ENCODE data around the gene HDAC4. TPM values are rescaled to one million over a fixed set of nuclear protein-coding genes. Genes with fewer than 3 reads are reported as not detected.

The HDAC4 gene
- total RNA-seq, 1 donor from 2014 or later: 34.4 TPM

DNA sequence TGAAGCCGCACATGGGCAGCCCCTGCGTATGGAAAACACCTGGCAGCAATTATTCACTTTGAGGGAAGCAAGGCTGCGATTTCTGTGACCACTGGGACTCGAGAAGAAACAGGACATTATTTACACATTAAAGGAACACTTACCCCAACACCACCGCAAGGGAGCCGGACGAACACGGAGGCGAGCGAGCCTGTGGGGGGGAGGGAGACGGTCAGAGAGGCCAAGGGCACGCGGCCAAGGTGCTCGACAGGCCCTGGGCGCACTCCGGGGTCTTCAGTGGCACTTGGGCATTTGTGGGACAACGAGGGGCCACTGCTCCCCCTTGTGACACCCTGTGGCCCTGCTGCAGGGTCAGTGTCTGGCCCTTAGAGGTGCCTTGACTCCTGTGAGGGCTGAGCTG lies 306.0 kb downstream of the HDAC4 start:
- DNase-seq (ENCODE audit: low spot score): no peak
- intact Hi-C loops (cut with DNase I): no loop called here

GRCh38 chr2:239093952-239094351 lies 306.9 kb downstream of the HDAC4 start:
- DNase-seq (ENCODE audit: low spot score): no peak
- intact Hi-C loops (cut with DNase I): no loop called here

DNA sequence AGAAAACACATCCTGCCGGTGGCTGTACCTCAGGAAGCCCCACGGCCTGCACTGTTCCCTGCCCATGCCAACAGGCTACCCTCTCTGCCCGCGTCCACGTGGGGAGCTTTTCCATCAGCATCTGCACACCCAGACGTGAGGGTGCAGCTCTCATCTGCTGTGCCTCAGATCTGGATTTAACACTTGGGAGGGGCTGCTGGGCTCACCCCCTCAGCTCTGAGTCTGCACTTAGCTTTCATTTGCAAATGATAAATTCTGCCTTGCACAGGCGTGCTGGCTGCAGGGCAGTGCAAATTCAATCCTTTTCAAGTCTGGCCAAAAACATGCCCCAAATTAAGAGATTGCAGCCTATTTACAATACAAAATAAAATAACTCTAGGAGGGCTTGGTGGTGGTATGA lies 307.3 kb downstream of the HDAC4 start:
- no peak for DNase-seq (ENCODE audit: low spot score)
- intact Hi-C loops (cut with DNase I): no loop called here

GRCh38 chr2:239092571-239093294 lies 308.1 kb downstream of the HDAC4 start:
- intact Hi-C loops (cut with DNase I): no loop called here
- no peak for DNase-seq (ENCODE audit: low spot score)

DNA sequence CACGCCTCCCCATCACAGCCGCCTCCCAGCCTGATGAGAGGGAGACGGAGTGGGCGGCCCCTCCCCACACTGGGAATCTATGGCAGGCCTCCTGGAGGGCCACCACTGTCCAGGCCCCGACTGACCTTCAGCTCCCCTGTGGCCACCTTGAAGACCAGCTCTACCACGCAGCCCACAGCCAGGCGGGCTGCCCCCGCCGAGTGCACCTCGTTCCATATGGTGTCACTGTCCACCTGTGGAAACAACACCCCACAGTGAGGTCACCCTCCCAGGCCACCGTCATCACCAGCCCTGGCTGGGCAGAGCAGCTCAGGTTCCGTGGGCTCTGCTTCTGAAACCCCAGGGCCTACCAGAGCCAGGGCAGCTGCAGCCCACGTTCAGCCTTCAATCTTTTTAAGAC lies 310.9 kb downstream of the HDAC4 start:
- DNase-seq (ENCODE audit: low spot score): no peak
- intact Hi-C loops (cut with DNase I): no loop called here

GRCh38 chr2:239087046-239087710 lies 313.6 kb downstream of the HDAC4 start:
- no peak for DNase-seq (ENCODE audit: low spot score)
- intact Hi-C loops (cut with DNase I): no loop called here

DNA sequence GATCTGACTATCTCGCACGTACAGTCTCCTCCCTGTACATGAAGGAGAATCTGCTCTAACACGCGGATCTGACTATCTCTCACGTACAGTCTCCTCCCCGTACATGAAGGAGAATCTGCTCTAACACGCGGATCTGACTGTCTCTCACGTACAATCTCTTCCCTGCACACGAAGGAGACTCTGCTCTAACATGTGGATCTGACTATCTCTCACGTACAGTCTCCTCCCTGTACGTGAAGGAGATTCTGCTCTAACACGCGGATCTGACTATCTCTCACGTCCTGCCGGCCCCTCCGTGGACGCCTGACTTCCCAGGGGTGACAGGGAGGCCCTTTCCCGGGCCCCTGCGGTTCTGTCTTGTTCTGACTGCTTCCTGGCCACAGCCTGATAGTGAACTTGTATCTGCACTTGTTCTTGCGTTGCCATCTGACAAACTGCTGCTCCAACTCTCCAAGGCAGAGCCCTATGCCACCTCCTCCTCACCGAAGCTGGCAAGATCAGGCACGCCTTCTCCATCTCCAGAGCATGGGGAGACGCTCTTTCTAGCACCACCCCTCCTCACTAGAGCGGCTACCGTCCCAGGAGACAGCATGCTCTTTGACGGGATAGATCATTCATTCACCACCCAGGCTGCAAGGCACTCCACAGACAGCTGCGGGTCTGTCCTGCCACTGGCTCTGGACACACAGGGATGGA lies 314.3 kb downstream of the HDAC4 start:
- no peak for DNase-seq (ENCODE audit: low spot score)

GRCh38 chr2:239085201-239085992 lies 315.4 kb downstream of the HDAC4 start:
- intact Hi-C loops (cut with DNase I): no loop called here
- no peak for DNase-seq (ENCODE audit: low spot score)

More for the DNA sequence above, 314.3 kb downstream of the HDAC4 start:
- intact Hi-C loops (cut with DNase I): no loop called here

- no peak for DNase-seq (ENCODE audit: low spot score)
- intact Hi-C loops (cut with DNase I): no loop called here
Observed at GRCh38 chr2:239084007-239084406, 316.8 kb downstream of the HDAC4 start.

GRCh38 chr2:239082425-239082824 lies 318.4 kb downstream of the HDAC4 start:
- intact Hi-C loops (cut with DNase I): no loop called here
- DNase-seq (ENCODE audit: low spot score): no peak

GRCh38 chr2:239081622-239082021 lies 319.2 kb downstream of the HDAC4 start:
- no peak for DNase-seq (ENCODE audit: low spot score)
- intact Hi-C loops (cut with DNase I): no loop called here

DNA sequence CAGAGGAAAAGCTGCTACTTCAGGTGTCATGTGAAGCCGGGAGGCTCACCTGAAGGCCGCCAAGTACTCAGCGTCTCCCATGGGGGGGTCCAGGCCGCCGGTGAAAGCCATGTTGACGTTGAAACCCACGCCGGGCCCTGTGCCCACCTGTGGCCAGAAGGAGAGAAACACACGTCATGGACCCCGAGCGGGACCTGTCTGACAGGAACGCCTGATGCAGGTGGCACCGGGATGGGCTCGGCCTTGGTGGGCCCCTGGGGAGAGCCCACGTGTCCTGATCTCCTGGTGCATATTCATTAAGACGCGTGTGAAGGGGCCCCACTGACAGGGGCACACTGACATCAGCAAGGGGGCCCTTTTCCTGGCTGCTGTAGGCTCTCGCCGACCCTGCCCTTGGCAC lies 319.8 kb downstream of the HDAC4 start:
- DNase-seq (ENCODE audit: low spot score): no peak
- intact Hi-C loops (cut with DNase I): no loop called here

DNA sequence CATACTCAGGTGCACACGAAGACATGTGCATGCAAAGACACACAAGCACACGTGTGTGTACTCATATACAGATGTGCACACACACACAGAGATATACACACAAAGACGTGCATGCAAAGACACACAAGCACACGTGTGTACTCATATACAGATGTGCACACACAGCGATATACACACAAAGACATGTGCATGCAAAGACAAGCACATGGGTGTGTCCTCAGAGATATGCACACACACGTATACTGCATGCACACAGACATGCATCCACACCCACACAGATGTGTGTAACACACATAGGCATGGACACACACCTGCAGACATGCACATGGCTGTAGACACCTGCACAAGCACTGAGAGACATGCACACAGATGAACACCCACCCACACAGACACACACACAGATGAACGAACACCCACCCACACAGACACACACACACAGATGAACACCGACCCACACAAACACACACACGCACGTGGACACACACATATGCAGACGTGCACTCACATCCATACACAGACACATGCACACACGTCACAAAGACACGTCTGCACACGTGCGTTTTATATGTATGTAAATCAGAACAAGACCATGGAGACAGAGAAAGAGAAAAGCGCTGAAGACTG lies 321.0 kb downstream of the HDAC4 start:
- no peak for DNase-seq (ENCODE audit: low spot score)
- intact Hi-C loops (cut with DNase I): no loop called here

DNA sequence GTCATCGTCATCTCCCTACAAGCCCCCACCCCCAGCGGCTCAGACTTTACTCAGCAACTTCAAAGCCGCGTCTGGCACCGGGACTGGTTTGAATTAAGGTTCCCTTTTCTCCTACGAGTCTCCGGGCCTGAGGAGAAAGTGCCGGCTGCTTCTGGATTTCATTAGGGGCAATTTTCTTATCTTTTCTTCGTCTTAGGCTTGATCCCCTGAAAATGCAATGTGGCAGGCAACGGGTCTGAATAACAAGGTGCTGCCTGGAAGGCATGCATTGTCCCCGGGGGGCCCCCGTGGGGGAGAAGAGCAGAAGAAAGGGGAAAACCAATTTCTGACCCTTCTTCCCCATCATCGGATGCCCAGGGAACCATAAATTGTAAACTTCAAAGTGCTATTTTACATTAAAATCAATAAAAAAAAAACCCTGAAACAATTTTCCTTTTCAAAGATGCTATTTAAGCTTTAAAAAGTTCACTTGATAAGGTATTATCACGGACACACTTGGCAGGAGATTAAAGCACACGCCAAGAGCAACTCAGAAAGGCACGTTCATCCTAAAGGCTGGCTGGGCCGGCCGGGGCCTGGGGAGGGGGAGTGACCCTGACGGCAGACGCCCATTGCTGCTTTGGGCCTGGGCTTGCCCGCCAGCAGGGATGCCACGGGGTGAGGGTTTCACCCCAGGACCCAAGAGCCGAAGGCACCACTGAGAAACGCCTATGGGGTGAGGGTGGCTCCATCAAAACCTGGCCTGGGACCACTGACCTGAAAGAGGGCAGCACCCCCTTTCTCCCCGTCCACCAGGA lies 322.5 kb downstream of the HDAC4 start:
- DNase-seq (ENCODE audit: low spot score): no peak
- intact Hi-C loops (cut with DNase I): no loop called here

- DNase-seq (ENCODE audit: low spot score): no peak
- intact Hi-C loops (cut with DNase I): no loop called here
Observed at GRCh38 chr2:239077260-239077659, 323.6 kb downstream of the HDAC4 start.

DNA sequence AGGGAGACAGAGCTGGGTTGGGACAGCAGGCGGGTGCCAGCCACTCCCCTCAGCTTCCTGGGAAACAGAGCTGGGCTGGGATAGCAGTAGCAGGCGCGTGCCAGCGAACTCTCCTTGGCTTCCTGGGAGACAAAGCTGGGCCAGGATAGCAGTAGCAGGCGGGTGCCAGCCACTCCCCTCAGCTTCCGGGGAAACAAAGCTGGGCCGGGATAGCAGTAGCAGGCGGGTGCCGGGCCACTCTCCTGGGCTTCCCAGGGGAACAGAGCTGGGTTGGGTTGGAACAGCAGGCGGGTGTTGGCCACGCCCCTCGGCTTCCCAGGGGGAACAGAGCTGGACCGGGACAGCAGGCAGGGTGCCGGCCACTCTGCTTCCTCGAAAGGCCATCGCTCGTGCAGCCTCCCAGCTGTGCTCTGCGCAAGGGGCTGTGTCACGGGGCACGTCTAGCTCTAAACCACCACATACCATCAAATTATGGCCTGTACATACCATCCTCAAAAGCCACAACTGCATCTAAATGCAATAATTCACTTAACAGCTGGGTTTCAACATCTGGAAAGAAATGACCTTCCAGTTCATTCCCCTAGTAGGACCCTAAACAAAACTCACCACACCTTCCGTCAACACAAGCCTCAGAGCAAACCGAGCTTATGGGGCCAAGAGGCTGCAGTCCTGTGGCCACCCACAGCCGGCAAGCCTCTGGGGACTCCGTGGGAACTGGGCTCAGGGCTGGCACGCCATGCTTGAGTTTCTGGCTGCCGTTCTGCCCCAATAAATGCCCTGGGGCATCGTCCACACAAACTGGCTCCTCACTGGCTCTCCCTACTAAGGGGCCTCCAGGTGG lies 324.7 kb downstream of the HDAC4 start:
- intact Hi-C loops (cut with DNase I): no loop called here
- no peak for DNase-seq (ENCODE audit: low spot score)

DNA sequence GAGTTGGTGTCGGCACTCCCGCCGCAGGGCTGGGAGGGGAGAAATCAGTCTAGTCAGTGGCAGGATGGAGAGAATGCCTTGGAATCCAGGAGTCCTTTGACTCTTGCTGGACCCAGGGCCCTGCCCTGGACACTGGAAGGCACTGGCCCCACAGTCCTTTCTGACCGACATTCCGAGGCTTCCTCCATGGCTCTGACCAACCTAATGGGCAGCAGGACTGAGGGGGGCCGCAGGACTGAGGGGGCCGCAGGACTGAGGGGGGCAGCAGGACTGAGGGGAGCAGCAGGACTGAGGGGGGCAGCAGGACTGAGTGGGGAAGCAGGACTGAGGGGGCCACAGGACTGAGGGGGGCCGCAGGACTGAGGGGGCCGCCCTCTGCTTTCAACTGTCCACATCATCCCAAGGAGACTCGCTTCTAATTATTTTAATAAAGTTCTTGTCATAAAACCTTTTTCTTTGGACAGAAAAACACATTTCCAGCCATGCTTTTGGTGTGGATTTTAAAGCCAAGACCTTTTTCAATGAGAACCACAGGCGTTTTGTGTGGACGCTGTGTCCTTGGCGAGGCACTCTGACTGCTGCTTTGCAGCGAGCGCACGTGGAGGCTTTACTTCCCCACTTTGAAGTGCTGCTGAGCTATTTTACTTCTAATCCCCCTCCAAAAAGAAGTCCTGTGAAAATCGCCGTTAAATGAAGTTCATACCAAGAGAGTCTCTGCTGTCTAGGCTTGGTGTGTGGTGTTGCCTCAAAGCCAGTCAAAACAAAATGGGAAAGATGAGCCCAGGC lies 326.9 kb downstream of the HDAC4 start:
- no peak for DNase-seq (ENCODE audit: low spot score)
- intact Hi-C loops (cut with DNase I): no loop called here
